SK-N-SH treated with all-trans-retinoic acid at 6 μM for 48 hours (cell line): ENCODE data around the gene SLC39A13.

ENCODE experiments used
- ATAC-seq: fragments of 200-7000 bp; cut with Tn5 transposase; 3 replicates; pipeline ENCODE4 v1.9.1; 2020; ENCODE audit warnings: mild to moderate bottlenecking, moderate library complexity
- BACH2 ChIP-seq: fragments of 250-450 bp; sonication (Bioruptor Pico); IDR thresholded peaks from 2 replicates; pipeline ENCODE4 v1.9.0; 2021; ENCODE audit warnings: mild to moderate bottlenecking, borderline replicate concordance
- CSDC2 ChIP-seq: fragments of 250-450 bp; sonication (Bioruptor Pico); IDR thresholded peaks from 2 replicates; pipeline ENCODE4 v1.5.0; 2020; ENCODE audit warnings: mild to moderate bottlenecking, moderate library complexity
- ESRRG ChIP-seq: fragments of 250-450 bp; sonication (Bioruptor Pico); IDR thresholded peaks from 2 replicates; pipeline ENCODE4 v1.6.1; 2021; ENCODE audit warnings: mild to moderate bottlenecking
- GLIS3 ChIP-seq: fragments of 250-450 bp; sonication (Bioruptor Pico); IDR thresholded peaks from 2 replicates; pipeline ENCODE4 v1.5.0; 2020; ENCODE audit warnings: mild to moderate bottlenecking, moderate library complexity
- ISL1 ChIP-seq: fragments of 250-450 bp; sonication (Bioruptor Pico); IDR thresholded peaks from 2 replicates; pipeline ENCODE4 v2.1.2; 2022; ENCODE audit warnings: mild to moderate bottlenecking, moderate library complexity
- OSR1 ChIP-seq: fragments of 250-450 bp; sonication (Bioruptor Pico); IDR thresholded peaks from 2 replicates; pipeline ENCODE4 v1.8.0; 2022; ENCODE audit warnings: moderate library complexity, mild to moderate bottlenecking, inconsistent platforms
- PPARA ChIP-seq: fragments of 250-450 bp; sonication (Bioruptor Pico); IDR thresholded peaks from 2 replicates; pipeline ENCODE4 v1.5.0; 2020; ENCODE audit warnings: mild to moderate bottlenecking, borderline replicate concordance
- RARB ChIP-seq: fragments of 250-450 bp; sonication (Bioruptor Pico); IDR thresholded peaks from 2 replicates; pipeline ENCODE4 v1.8.0; 2021; ENCODE audit warnings: mild to moderate bottlenecking, moderate library complexity
- SNAI2 ChIP-seq: fragments of 250-450 bp; sonication (Bioruptor Pico); IDR thresholded peaks from 2 replicates; pipeline ENCODE4 v1.5.0; 2020; ENCODE audit warnings: mild to moderate bottlenecking, moderate library complexity
- TCF4 ChIP-seq: fragments of 250-450 bp; sonication (Bioruptor Pico); IDR thresholded peaks from 2 replicates; pipeline ENCODE4 v1.8.0; 2021; ENCODE audit warnings: mild to moderate bottlenecking, moderate library complexity, borderline replicate concordance
- TOX ChIP-seq: fragments of 250-450 bp; sonication (Bioruptor Pico); IDR thresholded peaks from 2 replicates; pipeline ENCODE4 v1.8.0; 2021; ENCODE audit warnings: mild to moderate bottlenecking, moderate library complexity, borderline replicate concordance
- ZC3H10 ChIP-seq: fragments of 250-450 bp; sonication (Bioruptor Pico); IDR thresholded peaks from 2 replicates; pipeline ENCODE4 v1.5.1; 2021; ENCODE audit warnings: mild to moderate bottlenecking, moderate library complexity
- ZFP3 ChIP-seq: fragments of 250-450 bp; sonication (Bioruptor Pico); IDR thresholded peaks from 2 replicates; pipeline ENCODE4 v1.5.0; 2020; ENCODE audit warnings: mild to moderate bottlenecking, moderate library complexity
- ZFP30 ChIP-seq: fragments of 450-650 bp; formaldehyde crosslinking; IDR thresholded peaks from 2 replicates; pipeline ENCODE4 v1.5.0; 2022; ENCODE audit warnings: mild to moderate bottlenecking, moderate library complexity
- ZNF565 ChIP-seq: fragments of 450-650 bp; formaldehyde crosslinking; conservative IDR thresholded peaks from 2 replicates; pipeline ENCODE4 v1.5.0; 2020; ENCODE audit warnings: low read depth, mild to moderate bottlenecking, moderate library complexity
- ZNF8 ChIP-seq: fragments of 450-650 bp; formaldehyde crosslinking; IDR thresholded peaks from 2 replicates; pipeline ENCODE4 v1.5.0; 2020; ENCODE audit warnings: mild to moderate bottlenecking, moderate library complexity
- TF ChIP-seq, protein P1 (sequence below): fragments of 250-450 bp; sonication (Bioruptor Pico); IDR thresholded peaks from 2 replicates; pipeline ENCODE4 v1.5.1; 2020; ENCODE audit warnings: low read depth, mild to moderate bottlenecking, moderate library complexity
- TF ChIP-seq, protein P2 (sequence below): fragments of 250-450 bp; sonication (Bioruptor Pico); IDR thresholded peaks from 2 replicates; pipeline ENCODE4 v1.8.0; 2020; ENCODE audit warnings: mild to moderate bottlenecking, moderate library complexity, borderline replicate concordance
- TF ChIP-seq, protein P3 (sequence below): fragments of 250-450 bp; sonication (Bioruptor Pico); IDR thresholded peaks from 2 replicates; pipeline ENCODE4 v1.8.0; 2021; ENCODE audit warnings: low read depth, mild to moderate bottlenecking, moderate library complexity, borderline replicate concordance
- TF ChIP-seq, protein P4 (sequence below): fragments of 250-450 bp; sonication (Bioruptor Pico); IDR thresholded peaks from 2 replicates; pipeline ENCODE4 v1.5.1; 2021; ENCODE audit warnings: mild to moderate bottlenecking, moderate library complexity
- TF ChIP-seq, protein P5 (sequence below): fragments of 250-450 bp; sonication (Bioruptor Pico); IDR thresholded peaks from 2 replicates; pipeline ENCODE4 v1.5.0; 2020; ENCODE audit warnings: mild to moderate bottlenecking, moderate library complexity

SLC39A13 gene

DNA sequence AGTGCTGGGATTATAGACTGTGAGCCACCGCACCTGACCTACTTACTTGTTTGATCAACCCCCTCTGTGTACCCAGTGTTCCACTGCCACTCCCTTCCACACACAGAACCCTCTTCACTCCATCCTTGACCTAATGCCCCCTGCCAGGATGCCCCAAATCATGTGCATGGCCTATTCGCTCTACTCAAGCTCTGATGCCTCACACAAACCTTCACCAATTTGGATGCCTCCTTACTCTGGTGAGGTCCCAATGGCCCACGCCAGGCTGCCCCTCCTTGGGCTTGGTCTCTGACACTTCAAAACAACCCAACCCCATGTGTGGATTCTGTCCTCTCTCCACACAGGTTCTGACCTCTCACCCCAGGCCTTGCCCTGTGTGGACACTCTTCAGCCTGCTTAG is 27.3 kb downstream of the SLC39A13 start:
- TF ChIP-seq ISL1 (CRISPR knock-in tag) = no peak
- TF ChIP-seq, protein P1, sequence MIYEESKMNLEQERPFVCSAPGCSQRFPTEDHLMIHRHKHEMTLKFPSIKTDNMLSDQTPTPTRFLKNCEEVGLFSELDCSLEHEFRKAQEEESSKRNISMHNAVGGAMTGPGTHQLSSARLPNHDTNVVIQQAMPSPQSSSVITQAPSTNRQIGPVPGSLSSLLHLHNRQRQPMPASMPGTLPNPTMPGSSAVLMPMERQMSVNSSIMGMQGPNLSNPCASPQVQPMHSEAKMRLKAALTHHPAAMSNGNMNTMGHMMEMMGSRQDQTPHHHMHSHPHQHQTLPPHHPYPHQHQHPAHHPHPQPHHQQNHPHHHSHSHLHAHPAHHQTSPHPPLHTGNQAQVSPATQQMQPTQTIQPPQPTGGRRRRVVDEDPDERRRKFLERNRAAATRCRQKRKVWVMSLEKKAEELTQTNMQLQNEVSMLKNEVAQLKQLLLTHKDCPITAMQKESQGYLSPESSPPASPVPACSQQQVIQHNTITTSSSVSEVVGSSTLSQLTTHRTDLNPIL (CRISPR knock-in tag) = no peak
- no peak for TF ChIP-seq PPARA (CRISPR knock-in tag)
- no peak for TF ChIP-seq ZFP30 (CRISPR knock-in tag)
- TF ChIP-seq SNAI2 = no peak
- TF ChIP-seq ZC3H10 (CRISPR knock-in tag) = no peak
- TF ChIP-seq ESRRG (CRISPR knock-in tag) = no peak
- TF ChIP-seq ZNF565 = no peak
- TF ChIP-seq TCF4 = no peak
- TF ChIP-seq RARB = no peak
- TF ChIP-seq BACH2 (CRISPR knock-in tag) = no peak
- no peak for TF ChIP-seq GLIS3
- TF ChIP-seq CSDC2 (CRISPR knock-in tag) = no peak

DNA sequence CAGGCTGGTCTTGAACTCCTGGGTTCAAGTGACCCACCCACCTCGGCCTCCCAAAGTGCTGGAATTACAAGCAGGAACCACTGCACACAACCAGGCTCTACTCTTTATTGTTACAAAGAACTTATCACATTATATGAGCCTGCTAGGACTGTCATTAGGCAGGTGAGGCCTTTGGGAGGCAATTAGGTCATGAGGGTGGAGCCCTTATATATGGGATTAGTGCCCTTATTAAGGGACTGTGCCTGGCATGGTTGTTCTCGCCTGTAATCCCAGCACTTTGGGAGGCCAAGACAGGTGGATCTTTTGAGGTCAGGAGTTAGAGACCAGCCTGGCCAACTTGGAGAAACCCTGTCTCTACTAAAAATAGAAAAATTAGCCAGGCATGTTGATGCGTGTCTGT is 28.3 kb downstream of the SLC39A13 start:
- TF ChIP-seq TCF4 (no peak), GLIS3 (no peak), ISL1 (CRISPR knock-in tag) (no peak), ZNF565 (no peak), ZC3H10 (CRISPR knock-in tag) (no peak), OSR1 (CRISPR knock-in tag) (no peak), RARB (no peak), TOX (CRISPR knock-in tag) (no peak), ZFP30 (CRISPR knock-in tag) (no peak), BACH2 (CRISPR knock-in tag) (no peak), ESRRG (CRISPR knock-in tag) (no peak), ZNF8 (no peak)
- TF ChIP-seq, protein P2, sequence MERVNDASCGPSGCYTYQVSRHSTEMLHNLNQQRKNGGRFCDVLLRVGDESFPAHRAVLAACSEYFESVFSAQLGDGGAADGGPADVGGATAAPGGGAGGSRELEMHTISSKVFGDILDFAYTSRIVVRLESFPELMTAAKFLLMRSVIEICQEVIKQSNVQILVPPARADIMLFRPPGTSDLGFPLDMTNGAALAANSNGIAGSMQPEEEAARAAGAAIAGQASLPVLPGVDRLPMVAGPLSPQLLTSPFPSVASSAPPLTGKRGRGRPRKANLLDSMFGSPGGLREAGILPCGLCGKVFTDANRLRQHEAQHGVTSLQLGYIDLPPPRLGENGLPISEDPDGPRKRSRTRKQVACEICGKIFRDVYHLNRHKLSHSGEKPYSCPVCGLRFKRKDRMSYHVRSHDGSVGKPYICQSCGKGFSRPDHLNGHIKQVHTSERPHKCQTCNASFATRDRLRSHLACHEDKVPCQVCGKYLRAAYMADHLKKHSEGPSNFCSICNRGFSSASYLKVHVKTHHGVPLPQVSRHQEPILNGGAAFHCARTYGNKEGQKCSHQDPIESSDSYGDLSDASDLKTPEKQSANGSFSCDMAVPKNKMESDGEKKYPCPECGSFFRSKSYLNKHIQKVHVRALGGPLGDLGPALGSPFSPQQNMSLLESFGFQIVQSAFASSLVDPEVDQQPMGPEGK (CRISPR knock-in tag) = no peak
- TF ChIP-seq, protein P3, sequence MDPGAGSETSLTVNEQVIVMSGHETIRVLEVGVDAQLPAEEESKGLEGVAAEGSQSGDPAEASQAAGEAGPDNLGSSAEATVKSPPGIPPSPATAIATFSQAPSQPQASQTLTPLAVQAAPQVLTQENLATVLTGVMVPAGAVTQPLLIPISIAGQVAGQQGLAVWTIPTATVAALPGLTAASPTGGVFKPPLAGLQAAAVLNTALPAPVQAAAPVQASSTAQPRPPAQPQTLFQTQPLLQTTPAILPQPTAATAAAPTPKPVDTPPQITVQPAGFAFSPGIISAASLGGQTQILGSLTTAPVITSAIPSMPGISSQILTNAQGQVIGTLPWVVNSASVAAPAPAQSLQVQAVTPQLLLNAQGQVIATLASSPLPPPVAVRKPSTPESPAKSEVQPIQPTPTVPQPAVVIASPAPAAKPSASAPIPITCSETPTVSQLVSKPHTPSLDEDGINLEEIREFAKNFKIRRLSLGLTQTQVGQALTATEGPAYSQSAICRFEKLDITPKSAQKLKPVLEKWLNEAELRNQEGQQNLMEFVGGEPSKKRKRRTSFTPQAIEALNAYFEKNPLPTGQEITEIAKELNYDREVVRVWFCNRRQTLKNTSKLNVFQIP = no peak
- TF ChIP-seq, protein P1 (CRISPR knock-in tag) = no peak
- TF ChIP-seq, protein P4, sequence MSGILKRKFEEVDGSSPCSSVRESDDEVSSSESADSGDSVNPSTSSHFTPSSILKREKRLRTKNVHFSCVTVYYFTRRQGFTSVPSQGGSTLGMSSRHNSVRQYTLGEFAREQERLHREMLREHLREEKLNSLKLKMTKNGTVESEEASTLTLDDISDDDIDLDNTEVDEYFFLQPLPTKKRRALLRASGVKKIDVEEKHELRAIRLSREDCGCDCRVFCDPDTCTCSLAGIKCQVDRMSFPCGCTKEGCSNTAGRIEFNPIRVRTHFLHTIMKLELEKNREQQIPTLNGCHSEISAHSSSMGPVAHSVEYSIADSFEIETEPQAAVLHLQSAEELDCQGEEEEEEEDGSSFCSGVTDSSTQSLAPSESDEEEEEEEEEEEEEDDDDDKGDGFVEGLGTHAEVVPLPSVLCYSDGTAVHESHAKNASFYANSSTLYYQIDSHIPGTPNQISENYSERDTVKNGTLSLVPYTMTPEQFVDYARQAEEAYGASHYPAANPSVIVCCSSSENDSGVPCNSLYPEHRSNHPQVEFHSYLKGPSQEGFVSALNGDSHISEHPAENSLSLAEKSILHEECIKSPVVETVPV (CRISPR knock-in tag) = no peak
- TF ChIP-seq, protein P5, sequence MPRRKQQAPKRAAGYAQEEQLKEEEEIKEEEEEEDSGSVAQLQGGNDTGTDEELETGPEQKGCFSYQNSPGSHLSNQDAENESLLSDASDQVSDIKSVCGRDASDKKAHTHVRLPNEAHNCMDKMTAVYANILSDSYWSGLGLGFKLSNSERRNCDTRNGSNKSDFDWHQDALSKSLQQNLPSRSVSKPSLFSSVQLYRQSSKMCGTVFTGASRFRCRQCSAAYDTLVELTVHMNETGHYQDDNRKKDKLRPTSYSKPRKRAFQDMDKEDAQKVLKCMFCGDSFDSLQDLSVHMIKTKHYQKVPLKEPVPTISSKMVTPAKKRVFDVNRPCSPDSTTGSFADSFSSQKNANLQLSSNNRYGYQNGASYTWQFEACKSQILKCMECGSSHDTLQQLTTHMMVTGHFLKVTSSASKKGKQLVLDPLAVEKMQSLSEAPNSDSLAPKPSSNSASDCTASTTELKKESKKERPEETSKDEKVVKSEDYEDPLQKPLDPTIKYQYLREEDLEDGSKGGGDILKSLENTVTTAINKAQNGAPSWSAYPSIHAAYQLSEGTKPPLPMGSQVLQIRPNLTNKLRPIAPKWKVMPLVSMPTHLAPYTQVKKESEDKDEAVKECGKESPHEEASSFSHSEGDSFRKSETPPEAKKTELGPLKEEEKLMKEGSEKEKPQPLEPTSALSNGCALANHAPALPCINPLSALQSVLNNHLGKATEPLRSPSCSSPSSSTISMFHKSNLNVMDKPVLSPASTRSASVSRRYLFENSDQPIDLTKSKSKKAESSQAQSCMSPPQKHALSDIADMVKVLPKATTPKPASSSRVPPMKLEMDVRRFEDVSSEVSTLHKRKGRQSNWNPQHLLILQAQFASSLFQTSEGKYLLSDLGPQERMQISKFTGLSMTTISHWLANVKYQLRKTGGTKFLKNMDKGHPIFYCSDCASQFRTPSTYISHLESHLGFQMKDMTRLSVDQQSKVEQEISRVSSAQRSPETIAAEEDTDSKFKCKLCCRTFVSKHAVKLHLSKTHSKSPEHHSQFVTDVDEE (CRISPR knock-in tag) = no peak
- ATAC-seq = no peak

More for the DNA sequence above, 27.3 kb downstream of the SLC39A13 start:
- no peak for ATAC-seq

DNA sequence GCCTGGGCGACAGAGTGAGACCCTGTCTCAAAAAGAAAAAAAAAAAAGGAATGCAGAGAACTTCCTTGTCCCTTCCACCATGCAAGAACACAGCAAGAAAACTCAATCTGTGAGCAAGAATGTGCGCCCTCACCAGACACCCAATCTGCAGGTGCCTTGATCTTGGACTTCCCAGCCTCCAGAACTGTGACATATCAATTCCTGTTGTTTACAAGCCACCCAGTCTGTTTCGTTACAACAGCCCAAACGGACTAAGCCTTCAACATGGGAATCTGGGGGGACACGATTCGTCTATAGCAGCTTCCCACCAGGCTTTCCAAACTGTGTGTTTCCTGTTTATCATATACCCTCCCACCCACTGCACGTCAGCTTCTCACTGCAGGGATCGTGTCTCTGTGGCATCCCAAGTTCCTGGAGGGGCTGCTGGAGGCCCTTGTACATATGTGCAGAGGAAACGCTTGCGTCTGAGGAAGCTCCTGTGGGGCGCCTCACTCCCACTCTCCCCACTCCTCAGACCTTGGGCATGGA is 28.9 kb downstream of the SLC39A13 start:
- no peak for ATAC-seq
- TF ChIP-seq TOX (CRISPR knock-in tag) = no peak
- no peak for TF ChIP-seq OSR1 (CRISPR knock-in tag)
- TF ChIP-seq ESRRG (CRISPR knock-in tag) = no peak
- no peak for TF ChIP-seq ZFP3 (CRISPR knock-in tag)
- TF ChIP-seq, protein P3 = no peak
- TF ChIP-seq SNAI2 = no peak
- no peak for TF ChIP-seq CSDC2 (CRISPR knock-in tag)
